ENCODE measurements around the gene EFCAB11.

DNA sequence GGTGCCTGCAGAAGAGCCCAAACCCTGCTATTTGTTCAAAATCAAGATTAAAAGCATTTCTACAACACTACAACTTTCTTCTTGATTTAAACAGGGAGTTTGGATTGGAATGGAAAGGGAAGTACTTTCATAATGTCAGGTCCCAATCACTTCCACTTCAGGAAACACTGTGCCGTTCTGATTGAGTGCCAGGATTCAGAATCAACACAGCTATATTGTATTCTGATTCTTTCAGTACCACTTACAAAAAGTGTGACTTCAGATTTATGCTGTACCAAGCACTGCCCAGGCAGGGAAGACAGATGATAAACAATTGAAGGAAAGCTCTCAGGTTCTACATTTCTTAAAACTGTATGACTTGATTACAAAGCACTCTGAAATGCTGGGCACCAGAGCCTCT lies 4.4 kb upstream of the EFCAB11 start:
- TF ChIP-seq, protein P1, sequence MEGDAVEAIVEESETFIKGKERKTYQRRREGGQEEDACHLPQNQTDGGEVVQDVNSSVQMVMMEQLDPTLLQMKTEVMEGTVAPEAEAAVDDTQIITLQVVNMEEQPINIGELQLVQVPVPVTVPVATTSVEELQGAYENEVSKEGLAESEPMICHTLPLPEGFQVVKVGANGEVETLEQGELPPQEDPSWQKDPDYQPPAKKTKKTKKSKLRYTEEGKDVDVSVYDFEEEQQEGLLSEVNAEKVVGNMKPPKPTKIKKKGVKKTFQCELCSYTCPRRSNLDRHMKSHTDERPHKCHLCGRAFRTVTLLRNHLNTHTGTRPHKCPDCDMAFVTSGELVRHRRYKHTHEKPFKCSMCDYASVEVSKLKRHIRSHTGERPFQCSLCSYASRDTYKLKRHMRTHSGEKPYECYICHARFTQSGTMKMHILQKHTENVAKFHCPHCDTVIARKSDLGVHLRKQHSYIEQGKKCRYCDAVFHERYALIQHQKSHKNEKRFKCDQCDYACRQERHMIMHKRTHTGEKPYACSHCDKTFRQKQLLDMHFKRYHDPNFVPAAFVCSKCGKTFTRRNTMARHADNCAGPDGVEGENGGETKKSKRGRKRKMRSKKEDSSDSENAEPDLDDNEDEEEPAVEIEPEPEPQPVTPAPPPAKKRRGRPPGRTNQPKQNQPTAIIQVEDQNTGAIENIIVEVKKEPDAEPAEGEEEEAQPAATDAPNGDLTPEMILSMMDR (IDR thresholded peaks at IDR 0.05; ENCODE audit: low read length): no peak
- no peak for TF ChIP-seq EZH2 (optimal IDR thresholded peaks at IDR 0.05; ENCODE audit: low read depth, low read length)

Measured in MM.1S (cell line).